Kidney (tissue), 14 donors: Measurements from ENCODE around the gene CRYZL1. TPM values are rescaled to one million over a fixed set of nuclear protein-coding genes. Genes with fewer than 3 reads are reported as not detected.

Experiments
- DNase-seq, 5 donors: peaks; one replicate each; pipeline ENCODE4 v3.0.0-alpha.2; 2013 to 2020
- FAIRE-seq: peaks from 2 replicates; lab custom pipeline; 2012; peaks lifted over from hg19 to GRCh38; lab: Jason Lieb, UNC
- H3K27ac ChIP-seq, 2 donors: one replicate each; pipeline ENCODE4 v1.7.0; 2013; ENCODE audit warnings: low read depth in 2 of 2, low read length in 2 of 2, inconsistent platforms in 1 of 2
- H3K27me3 ChIP-seq: one replicate; pipeline ENCODE4 v1.7.1; 2013; ENCODE audit warnings: low read length, inconsistent platforms; ENCODE audit not compliant: control insufficient read depth, insufficient read depth
- H3K36me3 ChIP-seq, 3 donors: one replicate each; pipeline versions ENCODE4 v1.7.0 to v1.7.1; 2013; ENCODE audit warnings: low read length in 3 of 3, control low read depth in 1 of 3, inconsistent platforms in 1 of 3; ENCODE audit not compliant: insufficient read depth in 3 of 3, control insufficient read depth in 2 of 3
- H3K4me1 ChIP-seq, 3 donors: one replicate each; pipeline versions ENCODE4 v1.7.0 to v1.7.1; 2013; ENCODE audit warnings: low read length in 3 of 3, inconsistent platforms in 1 of 3, low read depth in 1 of 3; ENCODE audit not compliant: control insufficient read depth in 2 of 3, insufficient read depth in 2 of 3
- H3K4me3 ChIP-seq, 3 donors: one replicate each; pipeline versions ENCODE4 v1.7.0 to v1.8.1; 2013; ENCODE audit warnings: low read length in 3 of 3, control low read depth in 1 of 3, inconsistent platforms in 1 of 3
- H3K9ac ChIP-seq, 3 donors: one replicate each; pipeline versions ENCODE4 v1.7.0 to v1.7.1; 2013; ENCODE audit warnings: low read length in 3 of 3, control low read depth in 1 of 3, inconsistent platforms in 1 of 3
- H3K9me3 ChIP-seq, 3 donors: one replicate each; pipeline versions ENCODE4 v1.7.0 to v1.7.1; 2013; ENCODE audit warnings: low read length in 3 of 3, control low read depth in 1 of 3, inconsistent platforms in 1 of 3; ENCODE audit not compliant: control insufficient read depth in 2 of 3, insufficient read depth in 1 of 3
- CTCF ChIP-seq: IDR thresholded peaks from 3 replicates; pipeline ENCODE4 v1.5.1; 2012; ENCODE audit warnings: mild to moderate bottlenecking, moderate library complexity, borderline replicate concordance; ENCODE audit not compliant: insufficient read depth; ENCODE audit errors: extremely low read depth
- intact Hi-C: fragments of 100-400 bp; cut with DNase I; formaldehyde crosslinking; loops from one replicate; pipeline ENCODE4 v1.11.1; 2022
- polyA plus RNA-seq: library from polyadenylated mRNA; stranded (reverse); fragments of 350-450 nt; fragmentation: Illumina TruSeq; extraction: RNeasy Lipid Tissue Mini Kit (QIAGEN cat#74804); gene quantifications from one replicate; pipeline ENCODE4 v1.2.3, GENCODE V29; 2014; ENCODE audit warnings: low read depth, low replicate concordance; ENCODE audit not compliant: insufficient read depth
- total RNA-seq: library from RNA; stranded (reverse); fragmentation: NEBNext Ultra II Directional; extraction: Animal tissue kit (Norgen Biotek cat#: 25700); gene quantifications from one replicate; pipeline ENCODE4 v1.2.1, GENCODE V29; 2021
- donor health status: control.
- donor health status: control.
- donor health status: control.
- donor health status: control.
- donor health status: control.
- donor health status: DM: yes; HTN: yes; CAD: no.
- donor health status: Normal renal cell carcinoma (clear cell type).

Gene CRYZL1
- total and polyA plus RNA-seq, 2 donors from 2014 or later, result 34.1 to 40.8 TPM

GRCh38 chr21:33688353-33688752 is 46.8 kb upstream of the CRYZL1 start:
- TF ChIP-seq CTCF, result no peak
- Histone ChIP-seq H3K9me3 (no peaks in the 10 kb centered on the region), H3K4me1 (peaks cover 4 to 28% (median 8%) of the 10 kb centered on the region in 3 donors), H3K9ac (no peak overlapping the region), H3K36me3 (no peaks in the 10 kb centered on the region), H3K27ac (no peak overlapping the region), H3K4me3 (no peak overlapping the region), H3K27me3 (no peaks in the 10 kb centered on the region)
- intact Hi-C loops, result no loop called here
- no peak for DNase-seq
- FAIRE-seq, result no peak

GRCh38 chr21:33687634-33688033 is 46.1 kb upstream of the CRYZL1 start:
- intact Hi-C loops, result no loop called here
- Histone ChIP-seq H3K4me1 (peaks cover 4 to 29% (median 8%) of the 10 kb centered on the region in 3 donors), H3K4me3 (no peak overlapping the region), H3K9me3 (no peaks in the 10 kb centered on the region), H3K36me3 (no peaks in the 10 kb centered on the region), H3K27ac (no peak overlapping the region), H3K9ac (no peak overlapping the region), H3K27me3 (no peaks in the 10 kb centered on the region)
- no peak for FAIRE-seq
- no peak for DNase-seq
- no peak for TF ChIP-seq CTCF

GRCh38 chr21:33686386-33686785 is 44.8 kb upstream of the CRYZL1 start:
- H3K9ac ChIP-seq, result no peak overlapping the region
- no peak overlapping the region for H3K4me3 ChIP-seq
- peaks cover 4 to 29% (median 8%) of the 10 kb centered on the region in 3 donors for H3K4me1 ChIP-seq
- peak overlapping the region in 1 of 2 donors; percentile 42 for H3K27ac ChIP-seq
- intact Hi-C loops, result no loop called here
- no peaks in the 10 kb centered on the region for H3K9me3 ChIP-seq
- FAIRE-seq (no peak), DNase-seq (peak in 3 of 5 donors; percentile 11 to 49 (median 34))
- no peak for TF ChIP-seq CTCF
- no peaks in the 10 kb centered on the region for H3K27me3 ChIP-seq
- H3K36me3 ChIP-seq, result no peaks in the 10 kb centered on the region
